ENCODE results near the gene CD40. TPM values are rescaled to one million over a fixed set of nuclear protein-coding genes. Genes with fewer than 3 reads are reported as not detected.

Gene CD40
- polyA plus RNA-seq, 1 experiment: 0.21 TPM

- POLR2A ChIA-PET: no interaction called here
- TF ChIP-seq, protein P1, sequence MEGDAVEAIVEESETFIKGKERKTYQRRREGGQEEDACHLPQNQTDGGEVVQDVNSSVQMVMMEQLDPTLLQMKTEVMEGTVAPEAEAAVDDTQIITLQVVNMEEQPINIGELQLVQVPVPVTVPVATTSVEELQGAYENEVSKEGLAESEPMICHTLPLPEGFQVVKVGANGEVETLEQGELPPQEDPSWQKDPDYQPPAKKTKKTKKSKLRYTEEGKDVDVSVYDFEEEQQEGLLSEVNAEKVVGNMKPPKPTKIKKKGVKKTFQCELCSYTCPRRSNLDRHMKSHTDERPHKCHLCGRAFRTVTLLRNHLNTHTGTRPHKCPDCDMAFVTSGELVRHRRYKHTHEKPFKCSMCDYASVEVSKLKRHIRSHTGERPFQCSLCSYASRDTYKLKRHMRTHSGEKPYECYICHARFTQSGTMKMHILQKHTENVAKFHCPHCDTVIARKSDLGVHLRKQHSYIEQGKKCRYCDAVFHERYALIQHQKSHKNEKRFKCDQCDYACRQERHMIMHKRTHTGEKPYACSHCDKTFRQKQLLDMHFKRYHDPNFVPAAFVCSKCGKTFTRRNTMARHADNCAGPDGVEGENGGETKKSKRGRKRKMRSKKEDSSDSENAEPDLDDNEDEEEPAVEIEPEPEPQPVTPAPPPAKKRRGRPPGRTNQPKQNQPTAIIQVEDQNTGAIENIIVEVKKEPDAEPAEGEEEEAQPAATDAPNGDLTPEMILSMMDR (IDR thresholded peaks at IDR 0.05; ENCODE audit: low read depth, low read length): no peak
- no peak overlapping the region for H3K27ac ChIP-seq (ENCODE audit: low read depth, low read length)
- CTCF ChIA-PET: no interaction called here
- no peak overlapping the region for H3K4me3 ChIP-seq (ENCODE audit: low read depth, low read length)
- H3K9me3 ChIP-seq (ENCODE audit: control insufficient read depth, insufficient read depth, low read length): no peaks in the 10 kb centered on the region
- DNase-seq (ENCODE audit: low read depth, low spot score): no peak
- H3K27me3 ChIP-seq (ENCODE audit: control insufficient read depth, insufficient read depth, low read length): peaks cover 29% of the 10 kb centered on the region
These were observed 26.4 kb downstream of the CD40 start for GRCh38 chr20:46144432-46145025.

DNA sequence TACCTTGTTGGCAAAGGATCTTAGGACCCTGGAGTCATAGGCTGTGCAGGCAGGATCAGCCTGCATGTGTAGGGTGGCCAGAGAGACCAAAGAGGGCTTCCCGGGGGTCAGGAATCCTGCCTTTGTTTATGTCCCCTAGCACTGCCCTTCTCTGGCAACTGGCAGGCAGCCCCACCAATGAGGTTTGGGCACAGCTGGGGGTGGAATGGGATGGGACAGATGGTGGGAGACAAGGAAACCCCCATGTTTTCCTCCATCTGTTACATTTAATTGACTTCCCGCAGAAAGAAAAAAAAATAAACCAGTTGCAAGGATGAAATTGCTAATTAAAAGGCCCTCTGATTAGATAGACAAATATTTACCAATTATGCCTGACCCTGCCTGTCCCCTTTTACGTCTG is 27.6 kb downstream of the CD40 start:
- ChIA-PET POLR2A (no interaction called here), CTCF (no interaction called here)
- no peak overlapping the region for H3K4me3 ChIP-seq (ENCODE audit: low read depth, low read length)
- DNase-seq (ENCODE audit: low read depth, low spot score): no peak
- TF ChIP-seq, protein P1 (IDR thresholded peaks at IDR 0.05; ENCODE audit: low read depth, low read length): no peak
- peaks cover 26% of the 10 kb centered on the region for H3K27me3 ChIP-seq (ENCODE audit: control insufficient read depth, insufficient read depth, low read length)
- H3K9me3 ChIP-seq (ENCODE audit: control insufficient read depth, insufficient read depth, low read length): no peaks in the 10 kb centered on the region
- H3K27ac ChIP-seq (ENCODE audit: low read depth, low read length): no peak overlapping the region

GRCh38 chr20:46148313-46149208 is 30.4 kb downstream of the CD40 start:
- CTCF ChIA-PET: no interaction called here
- Histone ChIP-seq H3K27me3 (ENCODE audit: control insufficient read depth, insufficient read depth, low read length) (peaks cover 21% of the 10 kb centered on the region), H3K9me3 (ENCODE audit: control insufficient read depth, insufficient read depth, low read length) (no peaks in the 10 kb centered on the region), H3K4me3 (ENCODE audit: low read depth, low read length) (no peak overlapping the region), H3K27ac (ENCODE audit: low read depth, low read length) (no peak overlapping the region)
- no peak for DNase-seq (ENCODE audit: low read depth, low spot score)
- POLR2A ChIA-PET: no interaction called here
- TF ChIP-seq, protein P1 (IDR thresholded peaks at IDR 0.05; ENCODE audit: low read depth, low read length): no peak

DNA sequence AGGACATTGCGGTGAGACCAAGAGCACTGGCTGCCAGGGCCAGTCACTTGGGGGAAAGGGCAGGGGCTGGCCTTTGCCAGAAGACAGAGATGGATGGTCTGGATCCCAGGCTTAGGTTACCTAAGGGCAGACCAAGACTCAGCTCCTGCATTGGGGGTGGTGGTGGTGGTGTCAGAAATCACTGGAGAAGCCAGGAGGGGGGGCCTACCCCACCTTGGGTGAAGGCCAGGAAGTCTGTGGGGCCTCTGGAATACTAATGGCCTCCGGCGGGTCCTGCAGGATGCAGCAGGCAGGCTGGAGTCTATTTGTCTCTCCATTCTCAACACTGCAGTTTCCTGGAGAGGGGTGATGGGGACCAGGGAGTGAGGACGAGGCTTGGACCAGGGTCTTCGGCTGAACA is 32.8 kb downstream of the CD40 start:
- POLR2A ChIA-PET: no interaction called here
- TF ChIP-seq, protein P1 (IDR thresholded peaks at IDR 0.05; ENCODE audit: low read depth, low read length): no peak
- Histone ChIP-seq H3K4me3 (ENCODE audit: low read depth, low read length) (no peak overlapping the region), H3K27ac (ENCODE audit: low read depth, low read length) (no peak overlapping the region), H3K27me3 (ENCODE audit: control insufficient read depth, insufficient read depth, low read length) (peaks cover 17% of the 10 kb centered on the region), H3K9me3 (ENCODE audit: control insufficient read depth, insufficient read depth, low read length) (no peaks in the 10 kb centered on the region)
- CTCF ChIA-PET: no interaction called here
- no peak for DNase-seq (ENCODE audit: low read depth, low spot score)

- Histone ChIP-seq H3K27me3 (ENCODE audit: control insufficient read depth, insufficient read depth, low read length) (peaks cover 19% of the 10 kb centered on the region), H3K4me3 (ENCODE audit: low read depth, low read length) (no peak overlapping the region), H3K27ac (ENCODE audit: low read depth, low read length) (no peak overlapping the region), H3K9me3 (ENCODE audit: control insufficient read depth, insufficient read depth, low read length) (no peaks in the 10 kb centered on the region)
- DNase-seq (ENCODE audit: low read depth, low spot score): no peak
- ChIA-PET POLR2A (no interaction called here), CTCF (no interaction called here)
- TF ChIP-seq, protein P1 (IDR thresholded peaks at IDR 0.05; ENCODE audit: low read depth, low read length): peak; percentile 34
These were observed 33.8 kb downstream of the CD40 start for GRCh38 chr20:46151936-46152335.

All from AG04450 (cell line).